ENCODE results near the gene ATG16L1. TPM values are rescaled to one million over a fixed set of nuclear protein-coding genes. Genes with fewer than 3 reads are reported as not detected.

ATG16L1 gene
- total and polyA plus RNA-seq, 10 of the 15 experiments (the other 5 are each of a cell fraction or from before 2014, with no cell fraction given), result 5.2 to 26.6 (median 15.6) TPM

DNA sequence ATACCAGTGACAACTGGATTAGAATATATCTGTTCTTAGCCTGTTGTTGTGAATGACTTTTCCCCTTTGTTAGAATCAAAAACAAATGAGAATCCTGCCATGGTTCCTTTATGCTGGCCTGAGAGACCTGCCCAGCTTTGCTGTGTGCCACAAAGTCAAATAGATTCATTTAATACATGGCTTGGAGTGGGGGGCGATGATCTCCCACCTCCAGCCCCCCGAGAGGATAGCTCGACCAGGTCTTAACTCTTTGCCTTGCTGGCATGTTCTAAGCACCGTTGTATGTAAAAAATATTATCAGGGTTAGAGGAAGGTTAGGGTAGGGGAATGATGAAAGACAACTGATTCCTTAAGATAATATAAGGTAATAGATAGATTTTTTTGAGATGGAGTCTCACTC lies 80.7 kb downstream of the ATG16L1 start:
- Histone ChIP-seq H3K79me2 (ENCODE audit: control insufficient read depth, insufficient read depth, low read length) (no peaks in the 10 kb centered on the region), H3K4me2 (ENCODE audit: control insufficient read depth, insufficient read depth) (no peak overlapping the region), H3K9me3 (replicated peaks; ENCODE audit: control insufficient read depth, insufficient read depth, low read length) (no peaks in the 10 kb centered on the region), H3K4me1 (ENCODE audit: control insufficient read depth, insufficient read depth, low read length) (peaks cover 18% of the 10 kb centered on the region), H3K27ac (ENCODE audit: control insufficient read depth, insufficient read depth) (no peak overlapping the region), H2AFZ (ENCODE audit: control insufficient read depth, low read depth, low read length) (peak overlapping the region; percentile 70; the same call in 1 of the 2 replicates), H3K27me3 (replicated peaks in 1 of 2; ENCODE audit: control insufficient read depth in 2 of 2, insufficient read depth in 2 of 2, low read length in 1 of 2) (no peaks in the 10 kb centered on the region), H4K20me1 (ENCODE audit: control insufficient read depth, insufficient read depth) (no peaks in the 10 kb centered on the region), H3K4me3 (no peak overlapping the region), H3K9ac (ENCODE audit: control insufficient read depth, insufficient read depth, low read length) (no peak overlapping the region), H3K36me3 (ENCODE audit: control insufficient read depth in 2 of 2, insufficient read depth in 2 of 2, low read length in 1 of 2) (no peaks in the 10 kb centered on the region)
- BruUV-seq (replicated peaks), result no TSS peak
- 70% methylated on average over 4 of the region's 4 CpGs for WGBS (ENCODE audit: insufficient coverage, insufficient replicate concordance, low lambda C conversion rate, missing lambda C conversion rate)
- no peak for ATAC-seq
- ChIA-PET POLR2A (interaction anchor here (0.9 to 1.4 kb wide), 2 partner anchors 11 to 25 kb away, joined by 3 read pairs; no protein-coding TSS in a partner anchor), RAD21 (ENCODE audit: unreplicated experiment) (interaction anchor here (1.3 to 1.4 kb wide), 2 partner anchors 26 to 111 kb away, joined by 5 to 7 read pairs; no protein-coding TSS in a partner anchor), CTCF (interaction anchor here (0.8 to 1.6 kb wide), 4 partner anchors 10 to 111 kb away, joined by 3 to 9 read pairs (median 4); partner anchors contain the start of gene DGKD), SMC1A (ENCODE audit: uncharacterized antibody, unreplicated experiment) (interaction anchor here (0.9 to 1.5 kb wide), 6 partner anchors 10 to 91 kb away, joined by 3 to 4 read pairs (median 3); no protein-coding TSS in a partner anchor)
- FAIRE-seq, result no peak
- TF ChIP-seq DPF2 (IDR thresholded peaks at IDR 0.05) (no peak), ZSCAN29 (IDR thresholded peaks at IDR 0.05) (no peak), MEF2B (IDR thresholded peaks at IDR 0.05; ENCODE audit: partially characterized antibody, poor library complexity, severe bottlenecking) (no peak), NFYA (IDR thresholded peaks at IDR 0.05; ENCODE audit: borderline replicate concordance, low read depth, low read length) (no peak), CREB1 (IDR thresholded peaks at IDR 0.05; ENCODE audit: low read depth) (no peak), FOS (IDR thresholded peaks at IDR 0.05; ENCODE audit: borderline replicate concordance, extremely low read depth, insufficient read length) (no peak), NRF1 (conservative IDR thresholded peaks at IDR 0.05; ENCODE audit: low read depth, low read length) (no peak), NFYB (IDR thresholded peaks at IDR 0.05; ENCODE audit: insufficient read depth, low read depth, low read length) (no peak), HCFC1 (IDR thresholded peaks at IDR 0.05; ENCODE audit: low read length) (no peak)
- TF ChIP-seq, protein P1, sequence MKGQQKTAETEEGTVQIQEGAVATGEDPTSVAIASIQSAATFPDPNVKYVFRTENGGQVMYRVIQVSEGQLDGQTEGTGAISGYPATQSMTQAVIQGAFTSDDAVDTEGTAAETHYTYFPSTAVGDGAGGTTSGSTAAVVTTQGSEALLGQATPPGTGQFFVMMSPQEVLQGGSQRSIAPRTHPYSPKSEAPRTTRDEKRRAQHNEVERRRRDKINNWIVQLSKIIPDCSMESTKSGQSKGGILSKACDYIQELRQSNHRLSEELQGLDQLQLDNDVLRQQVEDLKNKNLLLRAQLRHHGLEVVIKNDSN (IDR thresholded peaks at IDR 0.05; ENCODE audit: borderline replicate concordance, extremely low read length, insufficient read depth, low read depth, low read length), result no peak
- TF ChIP-seq, protein P2, sequence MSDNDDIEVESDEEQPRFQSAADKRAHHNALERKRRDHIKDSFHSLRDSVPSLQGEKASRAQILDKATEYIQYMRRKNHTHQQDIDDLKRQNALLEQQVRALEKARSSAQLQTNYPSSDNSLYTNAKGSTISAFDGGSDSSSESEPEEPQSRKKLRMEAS (IDR thresholded peaks at IDR 0.05; ENCODE audit: low read depth, low read length), result no peak
- TF ChIP-seq, protein P3, sequence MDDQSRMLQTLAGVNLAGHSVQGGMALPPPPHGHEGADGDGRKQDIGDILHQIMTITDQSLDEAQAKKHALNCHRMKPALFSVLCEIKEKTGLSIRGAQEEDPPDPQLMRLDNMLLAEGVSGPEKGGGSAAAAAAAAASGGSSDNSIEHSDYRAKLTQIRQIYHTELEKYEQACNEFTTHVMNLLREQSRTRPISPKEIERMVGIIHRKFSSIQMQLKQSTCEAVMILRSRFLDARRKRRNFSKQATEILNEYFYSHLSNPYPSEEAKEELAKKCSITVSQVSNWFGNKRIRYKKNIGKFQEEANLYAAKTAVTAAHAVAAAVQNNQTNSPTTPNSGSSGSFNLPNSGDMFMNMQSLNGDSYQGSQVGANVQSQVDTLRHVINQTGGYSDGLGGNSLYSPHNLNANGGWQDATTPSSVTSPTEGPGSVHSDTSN (IDR thresholded peaks at IDR 0.05; ENCODE audit: insufficient replicate concordance, low read depth, low read length), result no peak
- TF ChIP-seq, protein P4, sequence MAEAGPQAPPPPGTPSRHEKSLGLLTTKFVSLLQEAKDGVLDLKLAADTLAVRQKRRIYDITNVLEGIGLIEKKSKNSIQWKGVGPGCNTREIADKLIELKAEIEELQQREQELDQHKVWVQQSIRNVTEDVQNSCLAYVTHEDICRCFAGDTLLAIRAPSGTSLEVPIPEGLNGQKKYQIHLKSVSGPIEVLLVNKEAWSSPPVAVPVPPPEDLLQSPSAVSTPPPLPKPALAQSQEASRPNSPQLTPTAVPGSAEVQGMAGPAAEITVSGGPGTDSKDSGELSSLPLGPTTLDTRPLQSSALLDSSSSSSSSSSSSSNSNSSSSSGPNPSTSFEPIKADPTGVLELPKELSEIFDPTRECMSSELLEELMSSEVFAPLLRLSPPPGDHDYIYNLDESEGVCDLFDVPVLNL (IDR thresholded peaks at IDR 0.05; ENCODE audit: low read depth, low read length), result no peak
- in situ Hi-C loops (cut with MboI), result no loop called here
- intact Hi-C loops (cut with micrococcal nuclease; ENCODE audit: unreplicated experiment), result no loop called here
- no peak for DNase-seq (ENCODE audit: low read depth, low spot score)
